ENCODE data around the gene ST8SIA6.

The ST8SIA6 gene

DNA sequence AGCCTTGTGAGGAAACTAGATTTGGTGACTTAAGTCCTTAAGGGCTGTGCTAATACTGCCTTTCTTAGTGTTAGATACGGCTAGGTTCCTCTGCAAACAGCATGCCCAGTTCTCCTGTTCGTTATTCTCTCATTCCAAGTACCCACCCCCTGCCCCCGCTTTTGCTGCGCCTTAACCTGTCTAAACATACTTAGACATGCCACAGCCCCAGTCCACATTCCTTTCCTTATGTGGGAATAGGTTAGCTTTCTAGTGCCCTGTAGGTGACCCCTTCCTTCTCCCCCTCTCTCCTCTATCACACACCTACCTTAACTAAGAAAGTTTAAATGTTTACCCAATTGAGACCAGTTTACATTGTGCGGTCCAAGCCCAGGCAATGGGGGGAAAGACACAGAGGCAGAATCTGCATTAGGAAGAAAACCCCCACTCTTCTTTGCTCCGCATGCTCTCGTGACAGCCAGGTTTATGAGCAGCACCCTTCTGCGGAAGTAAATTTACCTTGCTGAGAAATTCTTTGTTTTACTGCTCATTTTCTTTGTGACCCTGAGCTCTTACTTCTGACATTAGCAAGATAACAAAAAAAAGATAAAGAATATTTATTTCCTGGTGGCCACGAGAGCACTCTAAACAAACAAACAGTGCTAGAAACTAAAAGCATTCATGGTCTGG lies 177.5 kb downstream of the ST8SIA6 start:
- in situ Hi-C loops (cut with MboI; ENCODE audit: low sequenced_read_pairs), result no loop called here

GRCh38 chr10:17273403-17273802 lies 181.0 kb downstream of the ST8SIA6 start:
- in situ Hi-C loops (cut with MboI; ENCODE audit: low sequenced_read_pairs), result loop anchor here (25.0 kb wide), 1 partner anchor 436 kb away; no protein-coding TSS in a partner anchor

GRCh38 chr10:17272648-17273047 lies 181.7 kb downstream of the ST8SIA6 start:
- in situ Hi-C loops (cut with MboI; ENCODE audit: low sequenced_read_pairs), result loop anchor here (25.0 kb wide), 1 partner anchor 435 kb away; no protein-coding TSS in a partner anchor

Measured in hTERT RPE-1 (cell line).